Breast epithelium (tissue), 4 donors: ENCODE data around the gene MAPKAPK3. TPM values are rescaled to one million over a fixed set of nuclear protein-coding genes. Genes with fewer than 3 reads are reported as not detected.
A peak's percentile ranks its signal among the peaks of the same experiment; 100 is the strongest.

Experiments used
- DNase-seq, 2 donors: peaks; one replicate each; pipeline ENCODE4 v3.0.0-alpha.2; 2019; ENCODE audit warnings: low spot score in 2 of 2
- H3K27ac ChIP-seq, 2 donors: fragments of 200-600 bp; sonication (generic) in 1 of 2; one replicate each; pipeline ENCODE4 v1.5.1; 2016 to 2019; ENCODE audit warnings: mild to moderate bottlenecking in 1 of 2
- H3K27me3 ChIP-seq, 2 donors: fragments of 200-600 bp; sonication (generic) in 1 of 2; one replicate each; pipeline versions ENCODE4 v1.5.1 to v1.6.0; 2017 to 2019; ENCODE audit warnings: control low read depth in 1 of 2, mild to moderate bottlenecking in 1 of 2
- H3K36me3 ChIP-seq: fragments of 200-600 bp; one replicate; pipeline ENCODE4 v1.5.1; 2019
- H3K4me1 ChIP-seq, 2 donors: fragments of 200-600 bp; sonication (generic); one replicate each; pipeline ENCODE4 v1.5.1; 2016 to 2019; ENCODE audit warnings: control low read depth in 1 of 2
- H3K4me3 ChIP-seq, 3 donors: fragments of 200-600 bp; sonication (generic); 1 replicate in 2 of 3; 2 replicates in 1 of 3; pipeline ENCODE4 v1.5.1; 2016 to 2019; ENCODE audit warnings: mild to moderate bottlenecking in 3 of 3, moderate library complexity in 2 of 3
- H3K9me3 ChIP-seq, 2 donors: fragments of 200-600 bp; sonication (generic) in 1 of 2; one replicate each; pipeline ENCODE4 v1.5.1; 2016 to 2019; ENCODE audit warnings: control low read depth in 1 of 2
- POLR2A ChIP-seq: fragments of 450-650 bp; IDR thresholded peaks from one replicate; pipeline ENCODE4 v1.6.1; 2016; ENCODE audit warnings: antibody characterized with exemption, mild to moderate bottlenecking, moderate library complexity
- POLR2AphosphoS5 ChIP-seq, 3 donors: sonication (generic); formaldehyde crosslinking; IDR thresholded peaks; one replicate each; pipeline ENCODE4 v1.6.1; 2017; ENCODE audit warnings: antibody characterized with exemption in 3 of 3
- intact Hi-C: fragments of 100-400 bp; cut with DNase I; formaldehyde crosslinking; loops from one replicate; pipeline ENCODE4 v1.15.1; 2023; ENCODE audit warnings: low total_unique reads
- total RNA-seq, 3 donors: library from RNA; depleted of rRNA; stranded (reverse); fragments of >200 nt; gene quantifications; one replicate each; pipeline ENCODE4 v1.1.0, GENCODE V29; 2016
- TF ChIP-seq, protein P1 (sequence below), 3 donors: fragments of 450-650 bp; IDR thresholded peaks; one replicate each; pipeline ENCODE4 v1.5.1; 2016 to 2017; ENCODE audit warnings: antibody characterized with exemption in 3 of 3, mild to moderate bottlenecking in 3 of 3, moderate library complexity in 3 of 3

MAPKAPK3 gene
- total RNA-seq, 3 donors from 2014 or later: 30.4 to 38.4 (median 30.8) TPM

DNA sequence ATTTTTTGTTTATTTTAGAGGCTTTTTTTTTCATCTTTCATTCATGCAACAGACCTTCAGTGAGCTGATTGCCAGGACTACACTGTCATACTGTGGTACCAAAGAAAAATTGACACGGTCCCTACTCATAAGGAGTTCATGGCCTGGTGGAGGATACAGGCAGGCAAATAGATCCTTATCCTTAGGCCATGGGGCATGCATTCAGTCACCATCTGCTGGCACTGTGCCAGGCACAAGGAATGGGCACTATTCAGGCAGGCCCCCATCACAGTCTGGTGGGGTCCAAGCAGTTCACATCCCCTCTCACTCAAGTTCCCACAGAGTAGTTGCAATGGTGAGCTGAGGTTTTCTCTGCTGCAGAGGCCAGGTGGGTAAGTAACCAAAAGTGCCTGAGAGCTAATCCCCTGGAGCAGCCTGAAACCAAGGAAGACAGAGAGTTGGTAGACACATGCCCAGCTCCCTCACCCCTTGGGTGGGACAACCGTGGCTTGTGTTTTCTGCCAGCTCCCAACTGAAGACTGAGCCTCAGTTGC, 22.6 kb upstream of the MAPKAPK3 start:
- Histone ChIP-seq H3K4me1 (peaks cover 0 to 4% of the 10 kb centered on the region in 2 donors), H3K36me3 (no peaks in the 10 kb centered on the region), H3K9me3 (no peaks in the 10 kb centered on the region), H3K27ac (no peak overlapping the region), H3K4me3 (no peak overlapping the region), H3K27me3 (no peaks in the 10 kb centered on the region)
- TF ChIP-seq POLR2A (no peak), POLR2AphosphoS5 (IDR thresholded peaks at IDR 0.05) (no peak)
- TF ChIP-seq, protein P1, sequence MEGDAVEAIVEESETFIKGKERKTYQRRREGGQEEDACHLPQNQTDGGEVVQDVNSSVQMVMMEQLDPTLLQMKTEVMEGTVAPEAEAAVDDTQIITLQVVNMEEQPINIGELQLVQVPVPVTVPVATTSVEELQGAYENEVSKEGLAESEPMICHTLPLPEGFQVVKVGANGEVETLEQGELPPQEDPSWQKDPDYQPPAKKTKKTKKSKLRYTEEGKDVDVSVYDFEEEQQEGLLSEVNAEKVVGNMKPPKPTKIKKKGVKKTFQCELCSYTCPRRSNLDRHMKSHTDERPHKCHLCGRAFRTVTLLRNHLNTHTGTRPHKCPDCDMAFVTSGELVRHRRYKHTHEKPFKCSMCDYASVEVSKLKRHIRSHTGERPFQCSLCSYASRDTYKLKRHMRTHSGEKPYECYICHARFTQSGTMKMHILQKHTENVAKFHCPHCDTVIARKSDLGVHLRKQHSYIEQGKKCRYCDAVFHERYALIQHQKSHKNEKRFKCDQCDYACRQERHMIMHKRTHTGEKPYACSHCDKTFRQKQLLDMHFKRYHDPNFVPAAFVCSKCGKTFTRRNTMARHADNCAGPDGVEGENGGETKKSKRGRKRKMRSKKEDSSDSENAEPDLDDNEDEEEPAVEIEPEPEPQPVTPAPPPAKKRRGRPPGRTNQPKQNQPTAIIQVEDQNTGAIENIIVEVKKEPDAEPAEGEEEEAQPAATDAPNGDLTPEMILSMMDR (IDR thresholded peaks at IDR 0.05): no peak
- intact Hi-C loops: no loop called here
- no peak for DNase-seq

DNA sequence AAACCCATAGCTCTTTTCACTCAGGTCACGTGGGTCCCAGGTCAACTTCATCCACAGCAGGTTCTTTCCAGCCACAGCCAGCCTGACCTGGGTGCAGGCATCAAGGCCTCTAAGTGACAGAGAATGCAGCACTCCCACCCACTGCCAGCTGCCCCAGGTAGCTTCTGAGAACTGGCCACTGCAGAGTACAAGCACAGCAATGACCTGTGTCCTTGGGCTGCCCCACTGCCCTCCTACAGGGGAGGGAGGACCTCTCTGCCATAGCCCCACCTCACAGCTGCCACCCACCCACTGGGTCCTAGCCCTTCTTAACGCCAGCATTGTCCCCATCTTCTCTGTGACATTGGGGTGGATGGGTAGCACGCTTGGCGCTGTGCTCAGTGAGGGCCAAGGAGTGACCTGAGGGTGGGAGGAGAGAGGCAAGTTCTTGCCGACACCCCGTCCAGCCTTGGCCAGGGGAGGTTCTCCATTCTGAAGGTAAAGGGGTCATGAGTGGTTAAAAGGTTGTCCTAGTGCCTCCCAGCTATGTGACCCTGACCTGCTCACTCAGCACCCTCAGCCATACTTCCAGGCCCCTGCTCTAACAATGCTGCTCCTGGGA, 17.7 kb upstream of the MAPKAPK3 start:
- intact Hi-C loops: no loop called here
- DNase-seq: no peak
- no peaks in the 10 kb centered on the region for H3K9me3 ChIP-seq
- no peaks in the 10 kb centered on the region for H3K36me3 ChIP-seq
- no peaks in the 10 kb centered on the region for H3K27me3 ChIP-seq
- peak overlapping the region; percentile 56 to 98 for H3K27ac ChIP-seq
- H3K4me1 ChIP-seq: peaks cover 20 to 42% of the 10 kb centered on the region in 2 donors
- TF ChIP-seq POLR2A (no peak), POLR2AphosphoS5 (IDR thresholded peaks at IDR 0.05) (no peak)
- TF ChIP-seq, protein P1 (IDR thresholded peaks at IDR 0.05): no peak
- H3K4me3 ChIP-seq: no peak overlapping the region

- H3K4me1 ChIP-seq: peaks cover 20 to 47% of the 10 kb centered on the region in 2 donors
- DNase-seq: no peak
- H3K9me3 ChIP-seq: no peaks in the 10 kb centered on the region
- intact Hi-C loops: no loop called here
- H3K27me3 ChIP-seq: no peaks in the 10 kb centered on the region
- TF ChIP-seq POLR2AphosphoS5 (IDR thresholded peaks at IDR 0.05): no peak
- TF ChIP-seq, protein P1 (IDR thresholded peaks at IDR 0.05): no peak
- TF ChIP-seq POLR2A: no peak
- H3K27ac ChIP-seq: peak overlapping the region; percentile 98 to 99
- no peak overlapping the region for H3K4me3 ChIP-seq
- no peaks in the 10 kb centered on the region for H3K36me3 ChIP-seq
Measured at GRCh38 chr3:50599716-50600118, 17.2 kb upstream of the MAPKAPK3 start.

DNA sequence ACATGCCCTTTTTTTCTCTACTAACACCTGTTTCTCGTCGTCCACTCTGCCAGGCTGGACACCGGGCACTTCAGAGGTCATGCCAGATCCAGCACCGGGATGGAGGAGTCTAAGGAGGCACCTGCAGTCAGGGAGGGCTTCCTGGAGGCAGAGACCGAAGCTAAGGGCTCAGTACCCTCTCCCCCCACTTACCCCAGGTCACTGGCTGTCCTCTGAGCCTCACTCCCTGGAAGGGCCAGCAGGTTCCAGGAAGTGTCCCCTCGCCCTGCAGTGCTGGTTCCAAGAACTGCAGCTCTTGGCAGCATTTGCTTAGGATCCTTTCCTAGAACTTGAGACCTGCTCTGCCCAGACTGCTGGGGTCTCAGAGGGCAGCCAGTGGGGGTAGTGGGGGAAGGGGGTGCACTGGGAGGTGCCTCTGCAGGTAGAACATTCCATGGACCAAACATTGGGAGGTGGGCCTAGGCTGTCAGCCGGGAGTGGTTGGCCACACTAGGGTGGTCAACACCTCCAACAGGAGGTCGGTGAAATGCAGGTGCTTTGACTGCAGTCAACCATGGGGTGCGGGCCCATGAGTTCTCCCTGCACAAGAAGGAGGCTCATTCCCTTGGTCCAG, 16.7 kb upstream of the MAPKAPK3 start:
- DNase-seq: no peak
- Histone ChIP-seq H3K36me3 (no peaks in the 10 kb centered on the region), H3K4me1 (peaks cover 20 to 52% of the 10 kb centered on the region in 2 donors), H3K27ac (peak overlapping the region; percentile 98 to 99), H3K9me3 (no peaks in the 10 kb centered on the region), H3K27me3 (no peaks in the 10 kb centered on the region), H3K4me3 (no peak overlapping the region)
- intact Hi-C loops: no loop called here
- no peak for TF ChIP-seq POLR2A
- TF ChIP-seq, protein P1 (IDR thresholded peaks at IDR 0.05): no peak
- no peak for TF ChIP-seq POLR2AphosphoS5 (IDR thresholded peaks at IDR 0.05)

GRCh38 chr3:50600841-50601591, 15.9 kb upstream of the MAPKAPK3 start:
- Histone ChIP-seq H3K27me3 (no peaks in the 10 kb centered on the region), H3K4me1 (peaks cover 20 to 60% of the 10 kb centered on the region in 2 donors), H3K4me3 (peak overlapping the region in 2 of 3 donors; percentile 20 to 55), H3K36me3 (no peaks in the 10 kb centered on the region), H3K9me3 (no peaks in the 10 kb centered on the region), H3K27ac (peak overlapping the region; percentile 98 to 99)
- peak; percentile 96 to 97 for DNase-seq
- intact Hi-C loops: no loop called here
- TF ChIP-seq POLR2AphosphoS5 (IDR thresholded peaks at IDR 0.05) (peak; percentile 86 to 98 (median 95)), POLR2A (no peak)
